Skin epidermis (tissue), 12 donors: Measurements from ENCODE around the gene RRP36.

Source experiments
- H3K27ac ChIP-seq, 21 experiments: fragments of 200-600 bp; sonication (generic) in 11 of 21; one replicate each; pipeline ENCODE4 v1.5.0; 2020; ENCODE audit warnings: mild to moderate bottlenecking in 3 of 21, inconsistent platforms in 2 of 21, moderate library complexity in 2 of 21
- H3K4me3 ChIP-seq, 7 experiments: fragments of 200-600 bp; sonication (generic) in 2 of 7; one replicate each; pipeline ENCODE4 v1.5.0; 2020; ENCODE audit warnings: inconsistent platforms in 2 of 7, mild to moderate bottlenecking in 2 of 7, moderate library complexity in 1 of 7

RRP36 gene

DNA sequence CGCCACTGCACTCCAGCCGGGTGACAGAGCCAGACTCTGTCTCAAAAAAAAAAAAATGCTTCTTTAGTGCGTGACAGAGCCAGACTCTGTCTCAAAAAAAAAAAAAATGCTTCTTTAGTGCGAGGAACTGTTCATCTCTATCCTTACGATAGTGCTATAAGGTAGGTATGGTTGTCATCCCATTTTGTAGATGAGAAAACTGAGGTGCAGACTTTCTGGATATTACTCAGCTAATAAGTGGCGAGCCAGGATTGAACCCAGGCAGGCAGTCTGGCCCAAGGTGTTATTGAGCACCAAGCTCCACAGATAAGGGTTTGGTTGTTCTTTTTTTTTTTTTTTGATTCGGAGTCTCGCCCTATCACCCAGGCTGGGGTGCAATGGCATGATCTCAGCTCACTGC is 19.6 kb upstream of the RRP36 start:
- H3K4me3 ChIP-seq: no peak overlapping the region

DNA sequence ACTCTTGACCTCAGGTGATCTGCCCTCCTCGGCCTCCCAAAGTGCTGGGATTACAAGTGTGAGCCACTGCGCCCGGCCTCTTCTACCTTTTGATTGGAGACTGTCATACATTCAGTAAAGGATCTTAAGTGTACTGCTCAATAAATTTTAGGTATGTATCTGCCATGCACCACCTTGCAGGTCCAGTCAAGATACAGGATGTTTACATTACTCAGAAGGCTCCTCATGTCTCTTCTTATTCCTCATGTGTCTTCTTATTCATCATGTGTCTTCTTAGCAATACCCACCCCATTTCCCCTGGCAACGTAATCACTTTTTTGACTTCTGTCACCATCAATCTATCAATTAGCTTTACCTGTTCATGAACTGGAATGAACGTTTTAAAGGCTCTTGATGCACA is 15.6 kb upstream of the RRP36 start:
- Histone ChIP-seq H3K27ac (no peak overlapping the region), H3K4me3 (no peak overlapping the region)

More for the DNA sequence above, 19.6 kb upstream of the RRP36 start:
- H3K27ac ChIP-seq: no peak overlapping the region

DNA sequence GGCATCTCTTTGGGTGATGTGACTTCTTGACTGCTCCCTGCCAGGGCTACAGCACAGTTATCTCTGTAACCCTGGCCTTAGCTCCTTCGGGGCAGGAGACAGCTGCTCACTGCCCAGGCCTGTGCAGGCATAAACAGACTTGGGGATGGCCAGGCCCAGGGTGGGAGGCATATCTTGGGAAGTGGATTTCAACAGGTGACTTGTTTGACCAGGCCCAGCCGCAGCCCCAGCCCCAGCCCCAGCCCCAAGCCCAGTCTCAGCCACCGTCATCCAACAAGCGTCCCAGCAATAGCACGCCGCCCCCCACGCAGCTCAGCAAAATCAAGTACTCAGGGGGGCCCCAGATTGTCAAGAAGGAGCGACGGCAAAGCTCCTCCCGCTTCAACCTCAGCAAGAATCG is 15.2 kb upstream of the RRP36 start:
- H3K4me3 ChIP-seq: no peak overlapping the region
- H3K27ac ChIP-seq: no peak overlapping the region

GRCh38 chr6:43007126-43007525 is 14.3 kb upstream of the RRP36 start:
- H3K27ac ChIP-seq: no peak overlapping the region
- H3K4me3 ChIP-seq: no peak overlapping the region

- no peak overlapping the region for H3K27ac ChIP-seq
- no peak overlapping the region for H3K4me3 ChIP-seq
These were observed 12.3 kb upstream of the RRP36 start for GRCh38 chr6:43009124-43009523.

DNA sequence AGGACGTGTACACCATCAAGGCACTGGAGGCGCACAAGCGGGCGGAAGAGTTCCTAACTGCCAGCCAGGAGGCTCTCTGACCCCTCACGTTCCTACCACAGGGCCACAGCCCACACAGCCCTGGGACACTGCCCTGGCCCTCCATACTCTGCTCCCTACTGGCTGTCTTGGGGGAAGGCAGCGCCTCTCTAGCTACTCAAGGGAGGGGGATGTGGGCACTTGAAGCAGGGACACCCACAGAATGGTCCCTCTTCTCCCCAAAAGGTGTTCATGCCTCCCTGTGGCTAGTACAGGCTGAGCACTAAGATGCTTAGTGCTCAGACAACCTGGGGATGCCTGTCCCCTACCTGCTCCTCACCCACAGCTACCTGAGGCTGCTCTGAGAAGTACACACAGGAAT is 10.2 kb upstream of the RRP36 start:
- Histone ChIP-seq H3K27ac (no peak overlapping the region), H3K4me3 (no peak overlapping the region)

- peak overlapping the region in 3 of 7 experiments; percentile 60 to 78 (median 77) for H3K4me3 ChIP-seq
- peak overlapping the region in 8 of 21 experiments; percentile 80 to 90 (median 85) for H3K27ac ChIP-seq
These were observed 9.1 kb upstream of the RRP36 start for GRCh38 chr6:43012364-43012763.

DNA sequence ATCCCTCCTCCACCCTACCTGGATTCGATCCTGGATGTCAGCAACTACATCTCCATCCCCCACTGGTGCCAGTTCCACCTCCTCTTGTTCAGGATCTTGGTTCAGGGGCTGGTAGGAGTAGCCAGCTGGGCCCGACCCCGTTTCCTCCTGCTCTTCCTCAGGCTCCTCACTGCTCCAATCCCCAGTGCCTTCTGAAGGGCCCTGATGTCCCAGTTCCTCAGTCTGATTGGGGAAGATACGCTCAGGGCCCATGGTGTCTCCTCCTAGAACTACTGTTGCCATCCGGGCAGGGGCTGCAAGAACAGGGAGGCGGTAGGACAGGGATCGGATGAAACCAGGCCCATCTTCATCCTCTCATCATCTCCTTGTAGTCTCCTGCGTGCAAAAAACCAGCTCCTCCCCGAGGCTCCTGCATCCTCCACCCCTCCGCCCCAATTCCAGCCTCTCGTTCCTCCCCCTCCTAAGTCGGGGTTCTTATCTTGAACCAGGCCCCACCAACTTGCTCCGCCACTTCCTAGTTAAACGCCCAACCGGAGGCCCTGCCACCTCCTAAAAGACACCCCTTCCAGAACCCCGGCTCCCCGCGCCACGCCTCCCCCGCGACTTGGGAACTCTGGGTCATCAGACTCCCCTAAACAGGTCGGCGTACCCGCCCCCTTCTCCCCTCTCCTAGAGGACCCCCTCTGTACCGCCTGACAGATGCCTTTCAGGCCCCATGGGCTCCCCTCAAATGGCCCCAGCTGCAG is 8.2 kb upstream of the RRP36 start:
- peak overlapping the region; percentile 50 to 78 (median 73) for H3K4me3 ChIP-seq
- peak overlapping the region in 20 of 21 experiments; percentile 61 to 92 (median 82) for H3K27ac ChIP-seq

GRCh38 chr6:43013843-43014433 is 7.5 kb upstream of the RRP36 start, which contains the start of the genes KLHDC3 and MEA1:
Gene KLHDC3 (plus strand): TSS chr6:43014249. CDS start chr6:43017193, 2,944 bp downstream.
Gene MEA1 (minus strand): TSS chr6:43013946. CDS start chr6:43013813, 133 bp downstream.
- H3K4me3 ChIP-seq: peak within 1 kb of the TSS; percentile 50 to 78 (median 73)
- H3K27ac ChIP-seq: peak within 1 kb of the TSS in 20 of 21 experiments; percentile 63 to 92 (median 83)

GRCh38 chr6:43014434-43014909 is 7.0 kb upstream of the RRP36 start:
- peak overlapping the region in 20 of 21 experiments; percentile 60 to 92 (median 80) for H3K27ac ChIP-seq
- peak overlapping the region; percentile 50 to 78 (median 73) for H3K4me3 ChIP-seq

- peak overlapping the region in 10 of 21 experiments; percentile 2 to 79 (median 42) for H3K27ac ChIP-seq
- H3K4me3 ChIP-seq: no peak overlapping the region
These were observed 5.1 kb upstream of the RRP36 start for GRCh38 chr6:43016176-43016942.

DNA sequence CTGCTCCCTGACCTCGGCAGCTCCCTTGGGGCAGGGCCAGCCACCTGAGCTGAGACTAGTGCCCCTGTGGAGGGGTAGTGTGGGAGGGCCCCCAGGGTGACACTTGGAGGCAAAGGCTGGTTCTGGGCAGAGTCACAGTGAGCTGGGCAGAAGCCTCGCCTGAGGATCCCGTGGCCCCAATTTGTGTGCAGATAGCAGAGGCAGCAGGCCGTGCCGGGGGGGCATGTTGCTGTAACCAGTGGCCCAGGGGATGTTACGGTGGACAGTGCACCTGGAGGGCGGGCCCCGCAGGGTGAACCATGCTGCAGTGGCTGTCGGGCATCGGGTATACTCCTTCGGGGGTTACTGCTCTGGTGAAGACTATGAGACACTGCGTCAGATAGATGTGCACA is 4.5 kb upstream of the RRP36 start:
- H3K27ac ChIP-seq: peak overlapping the region in 9 of 21 experiments; percentile 2 to 79 (median 38)
- H3K4me3 ChIP-seq: no peak overlapping the region

DNA sequence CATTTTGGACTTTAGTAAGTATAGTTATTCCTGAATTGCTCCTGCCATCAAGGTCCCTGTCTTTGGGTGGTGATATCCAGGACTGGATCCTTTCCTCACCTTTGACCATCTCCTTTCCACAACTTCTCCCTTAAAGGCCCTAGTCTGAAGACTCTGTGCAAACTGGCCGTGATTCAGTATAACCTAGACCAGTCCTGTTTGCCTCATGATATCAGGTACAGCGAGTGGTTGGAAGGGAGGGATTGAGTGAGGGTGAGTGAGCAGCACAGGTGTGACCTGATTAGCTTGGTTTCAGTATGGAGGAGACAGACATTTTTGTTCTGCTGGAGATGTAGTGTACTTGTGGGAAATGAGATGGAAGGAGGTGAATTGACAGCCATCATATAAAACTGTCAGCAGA is 2.3 kb upstream of the RRP36 start:
- Histone ChIP-seq H3K27ac (no peak overlapping the region), H3K4me3 (no peak overlapping the region)

DNA sequence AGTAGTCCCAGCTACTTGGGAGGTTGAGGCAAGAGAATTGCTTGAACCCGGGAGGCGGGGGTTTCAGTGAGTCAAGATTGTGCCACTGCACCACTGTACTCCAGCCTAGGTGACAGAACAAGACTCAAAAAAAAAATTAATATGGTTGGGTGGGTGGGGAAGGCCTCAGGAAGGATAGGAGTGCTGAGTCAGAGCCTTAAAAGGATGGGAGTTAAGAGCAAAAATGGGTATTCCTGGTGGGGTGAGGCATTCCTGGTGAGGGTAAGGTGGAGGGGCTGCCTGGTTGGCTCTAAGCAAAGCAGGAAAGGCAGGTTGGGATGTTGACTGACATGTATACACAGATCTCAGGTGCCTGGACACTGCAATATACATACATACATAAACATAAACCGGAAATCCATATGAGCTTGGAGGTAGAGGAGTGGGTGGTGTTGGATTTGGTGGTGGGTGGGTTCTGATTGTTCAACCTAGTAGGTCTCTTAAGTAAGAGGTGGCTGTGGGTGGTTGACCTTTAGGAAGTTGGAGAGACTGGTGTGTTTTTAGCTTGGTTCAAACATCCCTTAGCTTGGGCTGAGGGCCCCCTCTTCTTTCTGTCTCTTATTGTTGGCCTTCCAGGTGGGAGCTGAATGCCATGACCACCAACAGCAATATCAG is 1.2 kb upstream of the RRP36 start:
- peak overlapping the region in 7 of 21 experiments; percentile 83 to 95 (median 90) for H3K27ac ChIP-seq
- H3K4me3 ChIP-seq: no peak overlapping the region

DNA sequence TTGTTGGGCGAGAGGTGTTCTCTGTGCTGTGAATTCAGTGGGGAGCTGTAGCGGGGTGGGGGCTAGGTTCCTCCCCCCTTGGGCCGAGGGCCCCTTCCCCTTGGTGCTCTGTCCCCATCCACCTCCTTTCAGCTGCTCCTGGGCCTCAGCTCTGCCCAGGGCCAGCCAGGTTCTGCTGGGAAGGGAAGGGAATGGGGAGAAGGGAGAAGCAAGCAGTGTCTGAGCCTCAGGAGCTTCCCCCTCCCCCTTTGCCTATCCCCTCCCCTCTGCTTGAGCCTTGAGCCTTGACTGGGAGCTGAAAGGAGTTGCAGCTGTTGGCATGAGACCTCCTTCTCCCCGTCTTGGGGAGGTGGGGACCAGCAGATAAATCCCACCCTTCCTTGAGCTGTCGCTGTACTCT is 576 bp upstream of the RRP36 start:
- Histone ChIP-seq H3K4me3 (peak overlapping the region; percentile 72 to 99 (median 90)), H3K27ac (peak overlapping the region in 20 of 21 experiments; percentile 67 to 95 (median 90))

GRCh38 chr6:43024436-43024835 is 3.0 kb downstream of the RRP36 start:
- no peak overlapping the region for H3K4me3 ChIP-seq
- no peak overlapping the region for H3K27ac ChIP-seq

GRCh38 chr6:43026365-43026764 is 4.9 kb downstream of the RRP36 start:
- H3K27ac ChIP-seq: no peak overlapping the region

DNA sequence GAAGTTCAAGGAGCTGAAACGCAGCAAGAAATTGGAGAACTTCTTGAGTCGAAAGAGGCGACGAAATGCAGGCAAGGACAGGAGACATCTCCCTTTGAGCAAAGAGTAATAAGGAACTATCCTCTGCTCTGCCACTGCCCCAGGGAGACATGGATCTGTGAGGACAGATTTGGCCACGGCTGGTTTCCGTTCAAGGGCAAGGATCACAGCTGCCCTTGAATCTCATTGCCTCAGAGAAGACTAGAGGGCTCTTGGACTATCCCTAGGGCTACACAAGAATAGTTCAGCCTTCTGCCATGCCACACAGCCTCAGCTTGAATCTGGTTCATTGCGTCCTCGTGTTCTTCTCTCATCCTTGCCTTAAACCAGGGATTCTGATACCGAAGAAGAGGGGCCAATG is 7.7 kb downstream of the RRP36 start:
- no peak overlapping the region for H3K4me3 ChIP-seq
- no peak overlapping the region for H3K27ac ChIP-seq

More at GRCh38 chr6:43026365-43026764, 4.9 kb downstream of the RRP36 start:
- H3K4me3 ChIP-seq: no peak overlapping the region

DNA sequence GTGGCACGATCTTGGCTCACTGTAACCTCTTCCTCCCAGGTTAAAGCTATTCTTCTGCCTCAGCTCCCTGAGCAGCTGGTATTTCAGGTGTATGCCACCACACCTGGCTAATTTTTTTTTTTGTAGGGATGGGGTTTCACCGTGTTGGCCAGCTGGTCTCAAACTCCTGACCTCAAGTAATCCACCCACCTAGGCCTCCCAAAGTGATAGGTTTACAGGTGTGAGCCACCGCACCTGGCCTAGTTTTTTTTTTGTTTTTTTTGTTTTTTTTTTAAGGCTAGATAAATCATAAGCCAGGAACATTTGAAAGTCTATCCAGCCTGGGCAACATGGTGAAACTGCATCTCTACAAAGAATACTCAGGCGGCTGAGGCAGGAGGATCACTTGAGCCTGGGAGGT is 10.9 kb downstream of the RRP36 start:
- H3K27ac ChIP-seq: no peak overlapping the region

More for the DNA sequence above, 10.9 kb downstream of the RRP36 start:
- H3K4me3 ChIP-seq: no peak overlapping the region
